NCI-H1092 treated with DMSO at 0.1 percent for 48 hours (cell line): ENCODE measurements around the gene SMIM33.
A peak's percentile ranks its signal among the peaks of the same experiment; 100 is the strongest.
"Not testable (repeated sequence)": the region's sequence is repeated elsewhere in the genome, so short reads cannot be mapped to it uniquely, and the experiment has no call there.

ENCODE experiments used
- DNase-seq: peaks from one replicate; lab custom pipeline; 2025; lab: John Stamatoyannopoulos, UW

Gene SMIM33

GRCh38 chr5:139482050-139482889, 11.5 kb downstream of the SMIM33 start, which contains the start of gene STING1:
TSS of gene STING1 (minus strand) at chr5:139482758. CDS start at chr5:139481704, 1,054 bp downstream.
- DNase-seq, result peak; percentile 61

GRCh38 chr5:139482890-139483208, 12.0 kb downstream of the SMIM33 start:
- DNase-seq, result not testable (repeated sequence)

GRCh38 chr5:139486201-139486600, 15.4 kb downstream of the SMIM33 start:
- DNase-seq, result no peak

- no peak for DNase-seq
These were observed 17.5 kb downstream of the SMIM33 start for GRCh38 chr5:139488260-139488659.

- DNase-seq, result no peak
These were observed 21.9 kb downstream of the SMIM33 start for GRCh38 chr5:139492700-139493192.

GRCh38 chr5:139494256-139494655, 23.5 kb downstream of the SMIM33 start:
- DNase-seq, result no peak

- DNase-seq, result no peak
These were observed 24.0 kb downstream of the SMIM33 start for GRCh38 chr5:139494832-139495231.

- no peak for DNase-seq
These were observed 25.0 kb downstream of the SMIM33 start for GRCh38 chr5:139495638-139496435.

- DNase-seq, result no peak
These were observed 30.6 kb downstream of the SMIM33 start for GRCh38 chr5:139501381-139501780.

GRCh38 chr5:139503036-139503817, 32.4 kb downstream of the SMIM33 start:
- not testable (repeated sequence) for DNase-seq

- DNase-seq, result not testable (repeated sequence)
These were observed 33.1 kb downstream of the SMIM33 start for GRCh38 chr5:139503879-139504278.

GRCh38 chr5:139504722-139505121, 33.9 kb downstream of the SMIM33 start:
- DNase-seq, result not testable (repeated sequence)

- no peak for DNase-seq
These were observed 42.1 kb downstream of the SMIM33 start for GRCh38 chr5:139512786-139513390.

- DNase-seq, result peak; percentile 25
These were observed 42.6 kb downstream of the SMIM33 start for GRCh38 chr5:139513434-139513833.

- DNase-seq, result no peak
These were observed 43.2 kb downstream of the SMIM33 start for GRCh38 chr5:139513852-139514485.

- no peak for DNase-seq
These were observed 43.7 kb downstream of the SMIM33 start for GRCh38 chr5:139514486-139514856.

GRCh38 chr5:139517683-139518564, 47.1 kb downstream of the SMIM33 start:
- DNase-seq, result peak; percentile 69
